ENCODE data around the gene MED29. TPM values are rescaled to one million over a fixed set of nuclear protein-coding genes. Genes with fewer than 3 reads are reported as not detected.

The MED29 gene
- total and polyA plus RNA-seq, 2 of the 13 experiments (the other 11 are each of a cell fraction or from before 2014, with no cell fraction given), result 14.0 to 19.7 TPM

DNA sequence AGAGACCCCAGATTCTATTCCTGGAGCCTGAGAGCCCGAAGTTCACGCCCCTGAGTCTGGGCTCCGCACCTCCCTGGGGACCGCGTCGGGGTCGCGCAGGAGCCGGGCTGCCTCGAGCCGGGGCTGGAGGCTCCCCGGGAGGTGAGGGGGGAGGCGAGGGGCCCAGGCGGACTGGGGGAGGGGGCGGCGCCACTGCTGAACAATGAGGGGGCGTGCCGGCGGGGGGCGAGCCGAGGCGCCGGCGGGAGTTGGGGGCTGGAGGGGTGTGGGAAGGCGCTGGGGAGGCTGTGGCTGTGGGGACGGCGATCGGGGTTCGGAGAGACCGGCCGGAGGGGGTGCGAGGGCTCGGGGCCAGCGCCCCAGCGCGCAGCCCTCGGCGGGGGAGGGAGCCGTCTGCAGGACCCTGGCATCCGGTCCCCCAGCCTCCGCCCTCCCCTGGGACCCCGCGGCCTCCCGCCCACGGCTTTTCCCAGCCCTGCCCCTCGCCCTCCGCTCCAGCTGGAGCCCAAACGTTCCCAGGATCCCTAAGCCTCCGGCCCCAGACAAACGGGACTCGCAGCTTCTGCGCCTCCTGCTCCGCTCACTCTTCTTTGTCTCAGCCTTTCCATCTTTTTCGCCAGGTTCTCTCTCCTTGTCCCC, 22.2 kb downstream of the MED29 start (continued):
- TF ChIP-seq ZC3H13 (CRISPR knock-in tag; IDR thresholded peaks at IDR 0.05), result peak; percentile 58; the same call in 1 of the 2 replicates
- no peak for TF ChIP-seq ZNF143 (CRISPR knock-in tag; IDR thresholded peaks at IDR 0.05)
- 0 out of 2 replicates have a peak, but pooled peaks have one; percentile 16 for TF ChIP-seq KAT7 (CRISPR knock-in tag; IDR thresholded peaks at IDR 0.05; ENCODE audit: borderline replicate concordance)
- TF ChIP-seq ZNF207 (IDR thresholded peaks at IDR 0.05; ENCODE audit: borderline replicate concordance), result no peak
- peak; percentile 60; the same call in 1 of the 2 replicates for TF ChIP-seq ETV6 (CRISPR knock-in tag; conservative IDR thresholded peaks at IDR 0.05)
- TF ChIP-seq, protein P1, sequence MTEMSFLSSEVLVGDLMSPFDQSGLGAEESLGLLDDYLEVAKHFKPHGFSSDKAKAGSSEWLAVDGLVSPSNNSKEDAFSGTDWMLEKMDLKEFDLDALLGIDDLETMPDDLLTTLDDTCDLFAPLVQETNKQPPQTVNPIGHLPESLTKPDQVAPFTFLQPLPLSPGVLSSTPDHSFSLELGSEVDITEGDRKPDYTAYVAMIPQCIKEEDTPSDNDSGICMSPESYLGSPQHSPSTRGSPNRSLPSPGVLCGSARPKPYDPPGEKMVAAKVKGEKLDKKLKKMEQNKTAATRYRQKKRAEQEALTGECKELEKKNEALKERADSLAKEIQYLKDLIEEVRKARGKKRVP (CRISPR knock-in tag; IDR thresholded peaks at IDR 0.05), result no peak
- TF ChIP-seq NFIB (CRISPR knock-in tag; IDR thresholded peaks at IDR 0.05; ENCODE audit: borderline replicate concordance), result no peak
- TF ChIP-seq CC2D1A (CRISPR knock-in tag; IDR thresholded peaks at IDR 0.05), result no peak
- no peak for TF ChIP-seq MED1 (CRISPR knock-in tag; IDR thresholded peaks at IDR 0.05)
- TF ChIP-seq RARA (CRISPR knock-in tag; IDR thresholded peaks at IDR 0.05), result no peak
- TF ChIP-seq, protein P2, sequence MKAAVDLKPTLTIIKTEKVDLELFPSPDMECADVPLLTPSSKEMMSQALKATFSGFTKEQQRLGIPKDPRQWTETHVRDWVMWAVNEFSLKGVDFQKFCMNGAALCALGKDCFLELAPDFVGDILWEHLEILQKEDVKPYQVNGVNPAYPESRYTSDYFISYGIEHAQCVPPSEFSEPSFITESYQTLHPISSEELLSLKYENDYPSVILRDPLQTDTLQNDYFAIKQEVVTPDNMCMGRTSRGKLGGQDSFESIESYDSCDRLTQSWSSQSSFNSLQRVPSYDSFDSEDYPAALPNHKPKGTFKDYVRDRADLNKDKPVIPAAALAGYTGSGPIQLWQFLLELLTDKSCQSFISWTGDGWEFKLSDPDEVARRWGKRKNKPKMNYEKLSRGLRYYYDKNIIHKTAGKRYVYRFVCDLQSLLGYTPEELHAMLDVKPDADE (CRISPR knock-in tag; IDR thresholded peaks at IDR 0.05), result 0 out of 2 replicates have a peak, but pooled peaks have one; percentile 41
- no peak for TF ChIP-seq NFE2 (CRISPR knock-in tag; IDR thresholded peaks at IDR 0.05)
- no peak for TF ChIP-seq ZNF230 (CRISPR knock-in tag; IDR thresholded peaks at IDR 0.05)
- TF ChIP-seq ZNF468 (CRISPR knock-in tag; IDR thresholded peaks at IDR 0.05), result no peak
- TF ChIP-seq ZNF788 (CRISPR knock-in tag; IDR thresholded peaks at IDR 0.05; ENCODE audit: borderline replicate concordance), result no peak
- TF ChIP-seq ZNF616 (CRISPR knock-in tag; IDR thresholded peaks at IDR 0.05; ENCODE audit: low read depth), result no peak
- TF ChIP-seq, protein P3, sequence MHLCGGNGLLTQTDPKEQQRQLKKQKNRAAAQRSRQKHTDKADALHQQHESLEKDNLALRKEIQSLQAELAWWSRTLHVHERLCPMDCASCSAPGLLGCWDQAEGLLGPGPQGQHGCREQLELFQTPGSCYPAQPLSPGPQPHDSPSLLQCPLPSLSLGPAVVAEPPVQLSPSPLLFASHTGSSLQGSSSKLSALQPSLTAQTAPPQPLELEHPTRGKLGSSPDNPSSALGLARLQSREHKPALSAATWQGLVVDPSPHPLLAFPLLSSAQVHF (CRISPR knock-in tag; IDR thresholded peaks at IDR 0.05), result no peak
- no peak for TF ChIP-seq ZBTB39 (CRISPR knock-in tag; IDR thresholded peaks at IDR 0.05)
- TF ChIP-seq NFE2L2 (IDR thresholded peaks at IDR 0.05; ENCODE audit: low read length), result no peak
- peak; percentile 55; the same call in 1 of the 2 replicates for TF ChIP-seq SIN3A (IDR thresholded peaks at IDR 0.05; ENCODE audit: borderline replicate concordance, low read depth, low read length)
- TF ChIP-seq MNT (IDR thresholded peaks at IDR 0.05), result no peak
- peak; percentile 86 for TF ChIP-seq PATZ1 (CRISPR knock-in tag; IDR thresholded peaks at IDR 0.05)
- TF ChIP-seq KLF9 (CRISPR knock-in tag; IDR thresholded peaks at IDR 0.05; ENCODE audit: low read depth), result no peak

Measured in HepG2 (cell line).